T-helper 1 cell treated with Interleukin-12 subunit alpha and Interleukin-12 subunit beta and Interleukin-4 antibody, amounts not matched to agents 30 ng/mL and 1 ng/mL, for 36 hours (primary cell): Measurements from ENCODE around the gene ENTPD2. TPM values are rescaled to one million over a fixed set of nuclear protein-coding genes. Genes with fewer than 3 reads are reported as not detected.
"Not testable (repeated sequence)": the region's sequence is repeated elsewhere in the genome, so short reads cannot be mapped to it uniquely, and the experiment has no call there.

Experiments used
- intact Hi-C: fragments of 100-400 bp; cut with micrococcal nuclease; formaldehyde crosslinking; loops from one replicate; pipeline ENCODE4 v1.15.1; 2024
- total RNA-seq: library from RNA; stranded (reverse); gene quantifications from 2 replicates; pipeline ENCODE4 v1.2.3, GENCODE V29; 2022

The ENTPD2 gene
- total RNA-seq, 1 donor from 2014 or later, result not detected

DNA sequence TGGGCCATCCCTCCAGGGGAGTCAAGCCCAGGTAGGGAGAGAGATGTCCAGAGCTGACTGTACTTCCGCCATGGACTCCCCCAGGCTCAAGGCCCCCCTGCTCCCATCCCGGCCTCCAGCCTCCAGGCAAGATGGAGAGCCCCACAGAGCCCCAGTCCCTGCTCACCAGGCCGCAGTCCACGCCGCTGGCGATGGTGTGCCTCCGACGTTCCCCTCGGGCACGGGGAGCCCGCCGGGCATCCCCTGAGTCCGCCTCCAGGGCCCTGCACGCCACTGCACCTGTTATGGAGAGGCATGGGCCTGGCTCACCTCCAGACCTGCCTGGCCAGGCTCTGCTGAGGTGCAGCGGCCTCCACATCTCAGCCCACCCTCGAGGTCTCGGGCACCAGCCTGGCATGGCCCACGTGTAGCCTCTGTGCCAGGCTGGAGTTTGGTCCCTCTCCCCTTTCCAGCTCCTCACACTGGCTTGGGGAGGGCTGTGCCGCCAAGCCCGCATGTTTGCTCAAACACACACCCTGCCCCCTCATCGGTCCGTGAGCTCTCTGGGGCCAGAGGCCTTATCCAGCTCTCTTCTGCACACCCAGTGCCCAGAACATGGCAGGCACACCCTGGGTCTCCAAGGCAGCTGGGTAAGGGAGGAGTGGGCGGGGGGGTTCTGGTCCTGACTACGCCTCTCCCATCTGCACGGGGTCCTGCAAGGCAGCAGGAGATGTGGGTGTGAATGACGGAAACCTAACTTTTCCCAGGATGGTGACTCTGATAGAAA lies 12.4 kb upstream of the ENTPD2 start:
- intact Hi-C loops, result no loop called here

DNA sequence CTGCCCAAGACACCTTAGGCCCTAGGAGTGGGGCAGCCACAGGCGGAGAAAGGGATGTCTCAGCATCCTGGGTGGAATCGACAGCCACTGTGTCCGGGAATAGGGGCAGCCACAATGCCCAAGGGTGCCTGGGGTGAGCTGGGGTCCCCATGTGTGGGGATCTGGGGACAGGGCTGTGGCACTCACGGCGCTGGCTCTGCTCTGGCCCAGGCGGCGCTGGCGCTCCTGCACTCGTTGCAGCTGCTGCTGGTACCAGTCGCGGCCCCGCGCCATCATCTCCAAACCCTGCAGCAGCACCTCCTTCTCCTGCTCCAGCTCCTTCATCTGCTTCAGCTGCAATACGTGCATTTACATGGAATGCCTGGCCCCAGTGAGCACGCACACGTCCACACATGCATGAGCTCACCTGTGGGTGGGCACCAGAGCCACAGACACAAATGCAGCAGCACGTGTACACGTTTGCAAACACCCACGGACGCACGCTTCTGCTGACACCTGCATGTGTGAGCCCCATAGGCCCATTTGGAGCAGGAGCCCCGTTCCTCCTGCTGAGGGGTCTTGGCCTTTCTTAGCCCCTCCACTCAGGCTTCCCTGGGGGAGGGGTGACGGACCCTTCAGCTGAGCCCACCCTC lies 11.6 kb upstream of the ENTPD2 start:
- intact Hi-C loops, result no loop called here

GRCh38 chr9:137064880-137065164 lies 11.0 kb upstream of the ENTPD2 start:
- intact Hi-C loops, result no loop called here

- intact Hi-C loops, result no loop called here
Measured at GRCh38 chr9:137064027-137064879, 10.4 kb upstream of the ENTPD2 start.

- intact Hi-C loops, result no loop called here
Measured at GRCh38 chr9:137063311-137064026, 9.6 kb upstream of the ENTPD2 start.

DNA sequence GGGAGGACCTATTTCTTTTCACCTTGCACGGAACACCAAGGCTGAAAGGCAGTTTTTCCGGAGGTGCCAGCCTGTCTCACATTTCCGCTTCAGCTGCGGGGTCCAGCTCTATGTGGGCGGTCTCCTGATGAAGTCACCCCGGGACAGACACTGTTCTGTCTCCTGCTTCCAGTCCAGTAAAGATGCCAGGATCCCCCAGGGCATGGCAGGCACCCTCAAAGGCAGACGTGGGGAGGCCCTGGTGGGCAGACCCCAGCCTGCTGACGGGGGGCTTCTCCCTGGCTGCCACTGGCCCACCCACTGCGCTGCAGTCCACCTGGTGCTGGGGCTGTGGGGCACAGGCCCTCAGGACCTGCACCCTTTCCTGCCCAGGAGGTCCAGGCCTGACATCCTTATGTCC lies 8.9 kb upstream of the ENTPD2 start:
- intact Hi-C loops, result not testable (repeated sequence)

DNA sequence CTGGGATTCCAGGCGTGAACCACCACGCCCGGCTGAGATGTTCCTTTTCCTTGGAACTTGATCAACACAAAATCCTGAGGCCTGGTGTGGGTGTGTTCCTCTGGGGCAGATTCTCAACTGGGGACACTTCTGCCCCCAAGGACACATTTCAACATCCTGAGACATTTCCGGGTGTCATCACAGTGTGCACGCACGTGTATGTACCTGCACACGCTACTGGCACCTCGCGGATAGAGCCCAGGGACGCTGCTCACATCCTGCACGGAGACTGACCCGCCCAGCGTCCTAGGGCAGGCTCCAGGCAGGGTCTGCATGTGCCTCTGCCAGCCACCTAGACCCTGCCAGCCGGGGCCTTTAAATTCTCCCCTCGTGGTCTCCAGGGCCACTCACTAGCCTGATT lies 8.5 kb upstream of the ENTPD2 start:
- intact Hi-C loops, result no loop called here

- intact Hi-C loops, result no loop called here
Measured at GRCh38 chr9:137058521-137059234, 4.8 kb upstream of the ENTPD2 start.

- intact Hi-C loops, result no loop called here
Measured at GRCh38 chr9:137057545-137057944, 3.7 kb upstream of the ENTPD2 start.

DNA sequence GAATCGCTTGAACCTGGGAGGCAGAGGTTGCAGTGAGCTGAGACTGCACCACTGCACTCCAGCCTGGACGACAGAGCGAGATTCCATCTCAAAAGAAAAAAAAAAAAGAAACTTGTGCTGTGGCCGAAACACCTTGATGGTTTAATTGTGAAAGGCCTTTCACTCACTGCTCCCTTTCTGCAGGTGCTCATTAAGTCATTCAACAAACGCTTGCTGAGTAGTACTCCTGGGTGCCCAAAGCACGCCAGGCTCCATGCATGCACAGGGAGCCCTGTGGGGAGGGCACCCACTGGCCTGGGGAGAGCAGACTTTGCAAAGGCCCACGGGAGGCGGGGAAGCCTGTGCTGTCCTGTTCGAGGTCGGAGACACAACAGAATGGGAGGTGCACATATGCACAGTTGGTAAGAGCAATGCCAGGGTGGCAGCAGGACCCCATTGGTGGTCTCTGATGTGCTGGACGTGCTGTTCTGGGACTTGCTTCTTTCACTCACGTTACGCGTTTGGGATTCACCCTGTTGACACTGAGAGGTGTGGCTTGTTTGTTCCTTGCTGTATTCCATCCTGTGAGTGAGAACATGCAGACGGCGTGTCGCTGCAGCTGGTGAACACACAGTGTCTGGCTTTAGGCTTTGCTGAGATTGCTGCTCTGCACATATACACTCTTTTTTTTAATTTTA lies 3.0 kb upstream of the ENTPD2 start:
- intact Hi-C loops, result no loop called here

DNA sequence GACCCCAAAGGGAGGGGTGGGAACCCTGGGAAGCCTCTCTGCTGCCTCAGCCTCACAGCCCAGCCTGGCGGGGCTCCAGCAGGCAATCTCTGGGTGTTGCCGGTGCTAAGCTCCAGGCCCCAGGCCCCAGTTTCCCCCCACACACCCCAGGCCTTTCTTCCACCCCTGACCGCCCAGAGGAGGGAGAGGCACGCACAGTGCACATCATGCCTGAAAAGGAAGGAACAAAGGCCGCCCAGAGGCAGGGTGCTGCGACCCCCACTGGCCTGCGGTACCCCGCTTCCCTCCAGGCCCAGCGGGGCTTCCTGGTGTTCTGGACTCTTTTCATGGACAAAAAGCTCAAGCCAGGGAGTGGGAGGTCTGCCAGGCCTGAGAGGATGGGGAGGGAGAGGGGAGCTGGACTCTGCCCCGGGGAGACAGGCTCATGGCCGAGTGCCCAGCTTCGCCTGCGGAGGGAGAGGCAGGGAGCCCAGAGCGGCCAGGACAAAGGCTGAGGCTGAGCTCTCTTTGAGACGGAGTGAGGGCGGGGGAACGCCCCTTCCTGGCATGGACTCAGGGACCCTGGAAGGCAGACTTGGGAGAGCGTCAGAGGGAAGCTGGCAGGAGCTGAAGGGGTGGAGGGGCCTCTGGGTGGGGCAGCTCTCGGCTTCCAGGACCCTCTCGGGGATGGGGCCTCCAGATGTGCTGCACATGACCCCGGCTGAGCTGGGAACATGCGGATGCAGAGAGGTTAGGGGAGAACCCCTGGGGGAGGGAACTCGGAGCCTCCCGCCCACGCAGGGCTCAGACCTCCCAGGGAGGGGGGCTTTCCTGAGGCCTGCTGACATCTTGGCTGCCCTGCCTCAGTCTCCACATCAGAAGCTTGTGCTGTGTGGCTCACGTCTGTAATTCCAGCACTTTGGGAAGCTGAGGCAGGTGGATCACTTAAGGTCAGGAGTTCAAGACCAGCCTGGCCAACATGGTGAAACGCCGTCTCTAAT lies 1.8 kb upstream of the ENTPD2 start:
- intact Hi-C loops, result no loop called here

- intact Hi-C loops, result no loop called here
Measured at GRCh38 chr9:137054932-137055384, 1.1 kb upstream of the ENTPD2 start.

GRCh38 chr9:137052998-137053943 lies 590 bp downstream of the ENTPD2 start:
- intact Hi-C loops, result no loop called here

- intact Hi-C loops, result no loop called here
Measured at GRCh38 chr9:137052293-137052692, 1.6 kb downstream of the ENTPD2 start.

DNA sequence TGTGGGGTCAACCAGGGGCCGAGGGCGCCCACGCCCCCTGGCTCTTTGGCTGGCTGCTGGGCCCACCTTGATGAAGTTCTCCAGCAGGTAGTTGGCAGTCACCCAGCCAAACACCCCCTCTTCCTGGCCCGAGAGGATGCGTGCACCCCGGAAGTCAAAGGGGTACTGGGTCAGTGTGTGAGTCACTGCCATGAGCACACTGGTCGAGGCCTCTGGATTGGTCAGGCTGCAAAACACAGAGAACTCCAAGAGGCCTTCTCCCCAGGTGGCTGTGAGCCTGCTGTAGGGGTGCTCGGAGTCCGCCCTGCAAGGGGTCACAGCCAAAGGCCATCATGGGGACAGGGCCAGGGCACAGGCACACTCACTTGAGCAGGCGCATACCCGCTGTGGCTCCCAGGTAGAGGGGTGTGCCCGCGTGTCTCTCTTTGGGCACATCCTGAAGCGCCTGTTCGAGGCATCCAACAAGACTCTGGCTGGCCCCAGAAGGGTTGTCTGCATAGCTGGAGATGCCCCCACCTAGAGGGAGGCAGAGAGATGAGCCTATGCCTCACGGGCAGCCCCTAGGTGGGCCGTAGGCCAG lies 2.6 kb downstream of the ENTPD2 start:
- intact Hi-C loops, result no loop called here

DNA sequence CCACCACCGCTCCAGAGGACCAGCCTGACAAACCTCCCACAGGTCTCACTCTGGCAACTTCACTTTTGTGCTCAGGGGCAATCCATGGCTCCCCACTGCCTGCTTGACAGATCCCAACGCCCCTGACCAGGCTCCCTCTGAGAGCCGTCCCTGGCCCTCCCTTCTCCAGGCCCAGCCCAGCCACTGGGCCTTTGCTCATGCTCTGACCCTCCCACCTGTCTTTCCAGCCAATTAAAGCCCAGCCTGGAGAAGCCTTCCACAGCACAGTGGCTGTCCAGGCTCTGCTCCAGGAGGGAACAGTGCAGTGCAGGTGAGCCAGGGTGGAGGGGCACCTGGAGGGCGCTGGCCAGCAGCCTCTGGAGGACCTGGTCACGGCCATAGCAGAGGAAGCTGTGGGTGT lies 3.3 kb downstream of the ENTPD2 start:
- intact Hi-C loops, result no loop called here
